Transverse colon (tissue), 4 donors: ENCODE results near the gene FAM204A. TPM values are rescaled to one million over a fixed set of nuclear protein-coding genes. Genes with fewer than 3 reads are reported as not detected.

Experiments used
- DNase-seq: peaks from one replicate; pipeline ENCODE4 v3.0.0-alpha.2; 2019
- H3K27ac ChIP-seq, 4 donors: fragments of 200-600 bp; sonication (generic); 2 replicates each; pipeline ENCODE4 v1.5.1; 2016 to 2018; ENCODE audit warnings: inconsistent platforms in 4 of 4
- H3K27me3 ChIP-seq: fragments of 200-600 bp; sonication (generic); 2 replicates; pipeline ENCODE4 v1.5.1; 2017; ENCODE audit warnings: inconsistent platforms
- H3K36me3 ChIP-seq, 4 donors: fragments of 200-600 bp; sonication (generic); 2 replicates each; pipeline ENCODE4 v1.5.1; 2017 to 2019; ENCODE audit warnings: inconsistent platforms in 4 of 4
- H3K4me1 ChIP-seq, 4 donors: fragments of 200-600 bp; sonication (generic); 2 replicates each; pipeline ENCODE4 v1.5.1; 2017 to 2020; ENCODE audit warnings: inconsistent platforms in 4 of 4
- H3K4me3 ChIP-seq, 4 donors: fragments of 200-600 bp; sonication (generic); 1 replicate in 1 of 4; 2 replicates in 3 of 4; pipeline versions ENCODE4 v1.5.1 to v1.6.1; 2017 to 2019; ENCODE audit warnings: inconsistent platforms in 4 of 4
- H3K9me3 ChIP-seq, 2 donors: fragments of 200-600 bp; sonication (generic); 2 replicates each; pipeline ENCODE4 v1.5.1; 2017 to 2019; ENCODE audit warnings: inconsistent platforms in 2 of 2
- EP300 ChIP-seq: sonication (generic); formaldehyde crosslinking; IDR thresholded peaks from one replicate; pipeline ENCODE4 v1.6.1; 2017; ENCODE audit warnings: antibody characterized with exemption, low read depth
- POLR2A ChIP-seq: fragments of 450-650 bp; IDR thresholded peaks from one replicate; pipeline ENCODE4 v1.6.1; 2016; ENCODE audit warnings: antibody characterized with exemption, mild to moderate bottlenecking, moderate library complexity
- POLR2AphosphoS5 ChIP-seq, 3 donors: sonication (generic); formaldehyde crosslinking; IDR thresholded peaks; one replicate each; pipeline ENCODE4 v1.6.1; 2016; ENCODE audit warnings: antibody characterized with exemption in 3 of 3
- WGBS, 2 donors: methylation state at CpG; one replicate each; pipeline ENCODE4 v1.1.5; 2018; ENCODE audit warnings: low coverage in 1 of 2; 5-methylcytosine and 5-hydroxymethylcytosine counted together
- in situ Hi-C, 4 donors: fragments of 200-750 bp; cut with MboI; loops; one replicate each; pipeline versions ENCODE4 v1.15.0 to v1.15.1; 2017; ENCODE audit warnings: low sequenced_read_pairs in 3 of 4, low pct_ligation_motif_present in 1 of 4, low pct_unique_long_range_greater_than_20kb in 1 of 4
- intact Hi-C: fragments of 100-400 bp; cut with DNase I; formaldehyde crosslinking; loops from one replicate; pipeline ENCODE4 v1.15.1; 2023; ENCODE audit warnings: low total_unique reads
- total RNA-seq, 4 donors: library from RNA; depleted of rRNA; stranded (reverse); fragments of >200 nt; gene quantifications; one replicate each; pipeline ENCODE4 v1.1.0, GENCODE V29; 2016
- TF ChIP-seq, protein P1 (sequence below), 5 experiments: fragments of 200-600 bp in 3 of 5; fragments of 450-650 bp in 2 of 5; sonication (generic) in 3 of 5; IDR thresholded peaks; 1 replicate in 2 of 5; 2 replicates in 3 of 5; pipeline ENCODE4 v1.5.1; 2016 to 2017; ENCODE audit warnings: antibody characterized with exemption in 5 of 5, inconsistent platforms in 3 of 5, mild to moderate bottlenecking in 2 of 5, moderate library complexity in 1 of 5

FAM204A gene
- 10 to 100 TPM; 16.8 to 35.2 (median 25.4) TPM for total RNA-seq

DNA sequence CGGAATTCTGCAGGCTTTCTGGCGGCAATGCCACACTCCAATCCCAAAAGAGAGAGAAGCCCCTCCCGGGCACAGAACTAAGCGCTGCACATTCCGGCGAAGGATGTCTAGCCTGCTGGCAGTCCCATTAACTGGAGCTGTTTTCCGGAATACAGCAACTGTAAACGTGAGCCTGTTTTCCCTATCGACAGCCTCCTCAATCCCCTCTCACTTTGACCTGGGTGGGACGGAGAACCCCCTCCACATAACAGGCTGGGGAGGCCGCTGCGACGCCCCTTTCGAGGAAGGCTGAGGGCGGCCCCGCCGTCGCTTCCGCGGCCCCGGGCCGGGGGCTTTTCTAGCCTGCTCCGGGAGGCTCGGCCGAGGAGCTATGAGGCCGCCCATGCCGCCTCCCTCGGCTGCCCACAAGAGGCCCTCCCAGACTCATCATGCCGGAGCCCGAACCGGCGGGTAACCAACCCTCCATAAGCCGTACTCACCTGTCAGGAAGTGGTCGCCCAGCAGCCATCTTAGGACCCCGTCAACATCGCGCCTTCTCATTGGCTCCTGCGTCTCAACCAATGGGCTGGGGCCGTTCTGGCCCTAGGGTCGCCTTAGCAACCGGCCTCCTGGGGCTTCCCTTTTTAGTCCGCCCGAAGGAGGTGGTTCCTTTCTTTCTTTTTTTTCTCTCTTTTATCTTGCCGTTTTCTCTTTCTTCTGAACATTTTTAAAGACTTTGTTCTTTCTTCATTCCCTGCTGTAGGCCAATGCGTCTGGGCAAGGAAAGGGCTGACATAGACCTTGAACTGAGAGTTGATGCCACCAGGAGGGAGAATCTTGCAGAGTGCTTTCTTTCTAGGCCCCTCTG lies at the start of gene FAM204A:
Gene FAM204A (minus strand): TSS at position 534 of the 847 bp plus-strand sequence. CDS start 5,909 bp downstream, outside the sequence.
- in situ Hi-C loops (no loop called here), intact Hi-C loops (no loop called here)
- Histone ChIP-seq H3K9me3 (no peaks in the 10 kb centered on the region), H3K4me3 (peak within 1 kb of the TSS; percentile 86 to 100 (median 94)), H3K27ac (peak within 1 kb of the TSS; percentile 84 to 92 (median 86)), H3K27me3 (no peaks in the 10 kb centered on the region), H3K4me1 (peaks cover 12 to 37% (median 17%) of the 10 kb centered on the region in 4 donors), H3K36me3 (no peaks in the 10 kb centered on the region)
- TF ChIP-seq EP300 (no peak), POLR2AphosphoS5 (IDR thresholded peaks at IDR 0.05) (peak; percentile 55 to 82 (median 79)), POLR2A (peak; percentile 54)
- peak; percentile 94 for DNase-seq
- 0% methylated on average over 3 to 22 of the region's 45 CpGs for WGBS, 2 donors

DNA sequence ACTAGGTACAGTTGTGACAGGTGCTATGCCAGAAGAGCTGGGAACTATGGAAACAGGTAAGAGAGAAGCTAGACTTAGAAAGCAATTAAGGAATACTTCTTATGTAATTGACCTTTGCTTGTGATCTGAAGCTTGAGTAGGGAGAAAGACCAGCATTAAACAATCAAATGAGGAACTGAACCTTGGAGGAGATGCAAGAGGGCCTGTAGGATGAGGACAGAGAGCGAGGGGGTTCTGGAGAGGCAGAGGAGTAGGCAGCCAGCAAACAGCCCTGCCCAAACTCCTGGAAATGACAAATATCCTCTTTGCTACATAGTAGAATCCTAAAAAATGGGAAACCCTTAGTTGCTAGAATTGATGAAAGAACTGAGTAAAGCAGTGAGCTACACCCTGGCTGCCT lies 41.6 kb upstream of the FAM204A start:
- intact Hi-C loops = no loop called here

DNA sequence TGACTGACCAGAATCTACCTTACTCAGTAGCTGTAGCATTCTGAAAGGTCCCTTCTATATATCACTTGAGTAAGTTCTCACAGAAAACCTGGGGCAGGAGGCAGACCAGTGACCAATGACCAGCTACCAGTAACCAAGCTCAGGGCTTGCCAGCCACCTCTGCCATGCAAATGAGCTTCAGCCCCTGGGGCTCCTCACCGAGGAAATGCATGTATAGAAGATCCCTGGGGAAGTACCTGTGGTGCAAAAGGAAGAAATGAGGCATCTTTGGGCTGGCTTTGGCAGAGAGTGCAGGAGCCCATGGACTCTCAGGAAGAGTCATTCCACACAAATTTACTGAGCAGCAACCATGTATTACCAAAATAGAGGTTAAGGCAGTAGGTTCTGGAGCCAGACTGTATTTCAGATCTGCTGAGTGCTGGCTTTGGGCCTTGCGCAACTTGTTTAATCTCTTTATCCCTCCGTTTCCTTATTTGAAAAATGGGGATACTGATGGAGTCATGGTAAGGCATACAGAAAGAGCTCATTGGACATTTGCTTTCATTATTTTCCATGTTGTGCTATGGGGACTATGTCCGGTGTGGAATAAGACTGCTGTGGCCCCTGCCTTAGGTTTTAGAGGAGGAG lies 41.1 kb upstream of the FAM204A start:
- TF ChIP-seq EP300 = no peak
- Histone ChIP-seq H3K27ac (no peak overlapping the region), H3K9me3 (no peaks in the 10 kb centered on the region), H3K36me3 (no peaks in the 10 kb centered on the region), H3K4me1 (no peaks in the 10 kb centered on the region), H3K27me3 (peaks cover 4% of the 10 kb centered on the region), H3K4me3 (no peak overlapping the region)
- in situ Hi-C loops (no loop called here), intact Hi-C loops (no loop called here)
- no peak for DNase-seq
- 80 to 93% methylated on average over 3 to 4 of the region's 4 CpGs for WGBS, 2 donors

More for the DNA sequence above, 41.6 kb upstream of the FAM204A start:
- in situ Hi-C loops = no loop called here
- Histone ChIP-seq H3K36me3 (no peaks in the 10 kb centered on the region), H3K4me1 (no peaks in the 10 kb centered on the region), H3K4me3 (no peak overlapping the region), H3K27me3 (peaks cover 4% of the 10 kb centered on the region), H3K9me3 (no peaks in the 10 kb centered on the region), H3K27ac (no peak overlapping the region)
- DNase-seq = no peak
- WGBS, 2 donors = 81 to 89% methylated on average over 1 of the region's 1 CpG
- TF ChIP-seq, protein P1, sequence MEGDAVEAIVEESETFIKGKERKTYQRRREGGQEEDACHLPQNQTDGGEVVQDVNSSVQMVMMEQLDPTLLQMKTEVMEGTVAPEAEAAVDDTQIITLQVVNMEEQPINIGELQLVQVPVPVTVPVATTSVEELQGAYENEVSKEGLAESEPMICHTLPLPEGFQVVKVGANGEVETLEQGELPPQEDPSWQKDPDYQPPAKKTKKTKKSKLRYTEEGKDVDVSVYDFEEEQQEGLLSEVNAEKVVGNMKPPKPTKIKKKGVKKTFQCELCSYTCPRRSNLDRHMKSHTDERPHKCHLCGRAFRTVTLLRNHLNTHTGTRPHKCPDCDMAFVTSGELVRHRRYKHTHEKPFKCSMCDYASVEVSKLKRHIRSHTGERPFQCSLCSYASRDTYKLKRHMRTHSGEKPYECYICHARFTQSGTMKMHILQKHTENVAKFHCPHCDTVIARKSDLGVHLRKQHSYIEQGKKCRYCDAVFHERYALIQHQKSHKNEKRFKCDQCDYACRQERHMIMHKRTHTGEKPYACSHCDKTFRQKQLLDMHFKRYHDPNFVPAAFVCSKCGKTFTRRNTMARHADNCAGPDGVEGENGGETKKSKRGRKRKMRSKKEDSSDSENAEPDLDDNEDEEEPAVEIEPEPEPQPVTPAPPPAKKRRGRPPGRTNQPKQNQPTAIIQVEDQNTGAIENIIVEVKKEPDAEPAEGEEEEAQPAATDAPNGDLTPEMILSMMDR (IDR thresholded peaks at IDR 0.05) = no peak
- TF ChIP-seq EP300 = no peak
- TF ChIP-seq POLR2AphosphoS5 (IDR thresholded peaks at IDR 0.05) = no peak
- TF ChIP-seq POLR2A = no peak

DNA sequence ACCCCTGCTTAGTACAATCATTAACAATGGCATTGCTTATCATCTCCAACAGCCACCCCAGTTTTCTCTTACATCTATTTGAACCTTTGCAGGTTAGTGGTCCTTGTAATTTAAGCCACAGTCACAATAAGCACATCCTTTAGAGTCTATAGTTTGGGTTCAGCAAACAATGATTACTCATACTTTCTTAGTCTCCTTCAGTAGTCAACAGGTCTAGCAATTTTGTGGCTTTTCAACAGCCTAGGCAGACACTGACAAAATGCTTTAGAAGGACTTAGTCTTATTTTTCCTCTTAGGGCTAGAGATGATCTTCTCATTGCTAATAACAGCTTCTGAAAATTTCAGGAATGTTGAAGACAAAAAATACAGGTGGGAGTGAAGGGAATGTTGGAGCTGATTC lies 32.3 kb upstream of the FAM204A start:
- DNase-seq = no peak
- Histone ChIP-seq H3K36me3 (no peaks in the 10 kb centered on the region), H3K27ac (no peak overlapping the region), H3K4me1 (no peaks in the 10 kb centered on the region), H3K27me3 (no peaks in the 10 kb centered on the region), H3K4me3 (no peak overlapping the region), H3K9me3 (no peaks in the 10 kb centered on the region)
- no peak for TF ChIP-seq EP300
- TF ChIP-seq, protein P1 (IDR thresholded peaks at IDR 0.05) = no peak
- TF ChIP-seq POLR2AphosphoS5 (IDR thresholded peaks at IDR 0.05) = no peak
- no peak for TF ChIP-seq POLR2A
- intact Hi-C loops (no loop called here), in situ Hi-C loops (loop anchor here in 1 of 4 donors (25.0 kb wide), 1 partner anchor 88 kb away; no protein-coding TSS in a partner anchor)

DNA sequence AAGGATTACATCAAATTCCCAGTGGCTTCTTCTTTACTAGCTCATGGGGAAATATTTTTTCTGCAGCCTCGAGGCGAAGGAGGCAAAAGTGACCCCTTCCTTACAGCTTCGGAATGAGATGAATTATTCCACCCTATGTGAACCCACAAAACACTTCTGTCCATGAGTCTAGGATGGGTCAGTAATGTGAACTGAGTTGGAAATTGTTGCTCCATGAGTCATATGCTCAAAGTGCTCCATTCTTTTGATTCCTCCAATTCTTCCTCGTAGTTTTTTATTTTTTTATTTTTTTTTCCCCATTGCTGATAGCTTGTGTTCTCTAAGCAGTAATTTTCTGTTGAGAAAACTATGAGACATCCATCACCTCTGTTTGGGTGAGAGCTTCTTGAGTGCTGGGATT lies 31.7 kb upstream of the FAM204A start:
- 50 to 67% methylated on average over 3 to 4 of the region's 4 CpGs for WGBS, 2 donors
- intact Hi-C loops = no loop called here
- Histone ChIP-seq H3K27me3 (no peaks in the 10 kb centered on the region), H3K36me3 (no peaks in the 10 kb centered on the region), H3K27ac (no peak overlapping the region), H3K9me3 (no peaks in the 10 kb centered on the region), H3K4me3 (no peak overlapping the region), H3K4me1 (no peaks in the 10 kb centered on the region)
- no peak for TF ChIP-seq POLR2AphosphoS5 (IDR thresholded peaks at IDR 0.05)
- no peak for TF ChIP-seq EP300
- TF ChIP-seq, protein P1 (IDR thresholded peaks at IDR 0.05) = no peak
- TF ChIP-seq POLR2A = no peak
- in situ Hi-C loops = loop anchor here in 1 of 4 donors (25.0 kb wide), 1 partner anchor 89 kb away; no protein-coding TSS in a partner anchor
- no peak for DNase-seq
